K562 (cell line): ENCODE measurements around the gene ATPAF2. TPM values are rescaled to one million over a fixed set of nuclear protein-coding genes. Genes with fewer than 3 reads are reported as not detected.

Source experiments
- ATAC-seq: fragments of 200-7000 bp; cut with Tn5 transposase; 3 replicates; pipeline ENCODE4 v1.9.1; 2020; ENCODE audit warnings: moderate library complexity
- BruUV-seq: library from RNA; stranded (reverse); fragments of 400-500 nt; replicated peaks from 2 replicates; lab custom pipeline; 2021; lab: Mats Ljungman, UMichigan
- CTCF ChIA-PET: fragments of 300-600 bp; formaldehyde crosslinking; extraction: SDS; loops from one replicate; lab custom pipeline; 2021; ENCODE audit warnings: low intra/inter-chr PET ratio; lab: Yijun Ruan, JAX
- POLR2A ChIA-PET: fragments of 300-600, 350-650 bp; sonication (Branson Sonifier 250); formaldehyde crosslinking; extraction: SDS; loops from one replicate; lab custom pipeline; 2021; ENCODE audit warnings: antibody characterized with exemption, inconsistent platforms; lab: Yijun Ruan, JAX
- DNase-seq, 4 experiments: peaks; one replicate each; pipeline versions ENCODE4 v3.0.0 to v3.0.0-alpha.2; 2011 to 2018; ENCODE audit warnings: low spot score in 3 of 4, mixed read lengths in 3 of 4; ENCODE audit errors: extremely low read depth in 1 of 4
- FAIRE-seq: peaks from 2 replicates; lab custom pipeline; 2011; peaks lifted over from hg19 to GRCh38; lab: Jason Lieb, UNC
- H2AFZ ChIP-seq: 2 replicates; pipeline ENCODE4 v1.6.0; 2011; ENCODE audit warnings: low read depth, low read length, control low read depth, inconsistent platforms
- H3K27ac ChIP-seq: fragments of 200-600 bp; 3 replicates; pipeline ENCODE4 v1.8.0; 2011; ENCODE audit warnings: low read depth, mild to moderate bottlenecking, control low read depth, inconsistent platforms, low read length, moderate library complexity, mixed read lengths; ENCODE audit errors: extremely low read depth
- H3K27me3 ChIP-seq, 2 experiments: fragments of 300-600 bp in 1 of 2; 2 replicates in 1 of 2; 3 replicates in 1 of 2; pipeline versions ENCODE4 v1.6.0 to v1.8.0; 2011; ENCODE audit warnings: inconsistent platforms in 2 of 2, low read length in 2 of 2, mild to moderate bottlenecking in 1 of 2, mixed read lengths in 1 of 2, moderate library complexity in 1 of 2; ENCODE audit not compliant: control insufficient read depth in 2 of 2, insufficient read depth in 2 of 2
- H3K36me3 ChIP-seq: fragments of 300-600 bp; 3 replicates; pipeline ENCODE4 v1.8.0; 2011; ENCODE audit warnings: mild to moderate bottlenecking, low read length, inconsistent platforms; ENCODE audit not compliant: control insufficient read depth, insufficient read depth
- H3K4me1 ChIP-seq, 2 experiments: fragments of 200-600 bp in 1 of 2; replicated peaks in 1 of 2; 2 replicates in 1 of 2; 3 replicates in 1 of 2; pipeline versions ENCODE4 v1.5.1 to v1.8.0; 2011; ENCODE audit warnings: inconsistent platforms in 2 of 2, low read length in 2 of 2, mild to moderate bottlenecking in 1 of 2, mixed read lengths in 1 of 2, moderate library complexity in 1 of 2; ENCODE audit not compliant: control insufficient read depth in 2 of 2, insufficient read depth in 2 of 2
- H3K4me2 ChIP-seq: 2 replicates; pipeline ENCODE4 v1.6.1; 2011; ENCODE audit warnings: low read length, control low read depth, inconsistent platforms, mixed read lengths; ENCODE audit not compliant: insufficient read depth
- H3K4me3 ChIP-seq: fragments of 200-600 bp; sonication (generic), shearing (Covaris generic); 2 replicates; pipeline ENCODE4 v1.5.1; 2016; ENCODE audit warnings: control low read depth, inconsistent platforms
- H3K79me2 ChIP-seq: fragments of 200-600 bp; 3 replicates; pipeline ENCODE4 v1.8.0; 2011; ENCODE audit warnings: low read length, inconsistent platforms; ENCODE audit not compliant: control insufficient read depth, insufficient read depth
- H3K9ac ChIP-seq, 2 experiments: 2 replicates each; pipeline versions ENCODE4 v1.6.0 to v1.6.1; 2011; ENCODE audit warnings: low read depth in 2 of 2, low read length in 2 of 2, control low read depth in 1 of 2, inconsistent platforms in 1 of 2, mild to moderate bottlenecking in 1 of 2, mixed read lengths in 1 of 2; ENCODE audit not compliant: insufficient read depth in 1 of 2
- H3K9me1 ChIP-seq: one replicate; pipeline ENCODE4 v1.6.0; 2011; ENCODE audit warnings: inconsistent platforms, mild to moderate bottlenecking, low read length, moderate library complexity; ENCODE audit not compliant: control insufficient read depth, insufficient read depth
- H3K9me3 ChIP-seq: replicated peaks from 2 replicates; pipeline ENCODE4 v1.5.1; 2011; ENCODE audit warnings: low read depth, low read length, inconsistent platforms; ENCODE audit not compliant: control insufficient read depth, insufficient read depth
- H4K20me1 ChIP-seq: replicated peaks from 2 replicates; pipeline ENCODE4 v1.6.1; 2011; ENCODE audit warnings: low read length, inconsistent platforms, mixed read lengths; ENCODE audit not compliant: control insufficient read depth, insufficient read depth
- FOXM1 ChIP-seq, 2 experiments: fragments of 450-650 bp in 1 of 2; sonication (generic) in 1 of 2; formaldehyde crosslinking in 1 of 2; IDR thresholded peaks; 2 replicates each; pipeline versions ENCODE4 v1.6.1 to v1.9.0; 2017 to 2022; ENCODE audit warnings: low read depth in 2 of 2, mild to moderate bottlenecking in 2 of 2, missing genetic modification reagents in 1 of 2, moderate library complexity in 1 of 2
- HINFP ChIP-seq: fragments of 450-650 bp; conservative IDR thresholded peaks from 2 replicates; pipeline ENCODE4 v1.6.1; 2016; ENCODE audit warnings: missing genetic modification characterization, low read depth, mild to moderate bottlenecking, control low read depth, missing compliant biosample characterization
- MBD1 ChIP-seq: fragments of 250-450 bp; sonication (Bioruptor Pico); IDR thresholded peaks from 2 replicates; pipeline ENCODE4 v1.8.0; 2022; ENCODE audit warnings: inconsistent platforms
- PML ChIP-seq: IDR thresholded peaks from 2 replicates; pipeline ENCODE4 v1.6.1; 2012; ENCODE audit warnings: low read length, inconsistent platforms
- RFX7 ChIP-seq: fragments of 250-450 bp; sonication (Bioruptor Pico); IDR thresholded peaks from 2 replicates; pipeline ENCODE4 v1.5.1; 2021; ENCODE audit warnings: mild to moderate bottlenecking
- WGBS: fragments of 100-300 bp; shearing (Covaris generic); methylation state at CpG from one replicate; pipeline ENCODE4 v1.1.6; 2016; ENCODE audit warnings: low coverage, mixed read lengths; ENCODE audit not compliant: insufficient coverage; ENCODE audit errors: missing lambda C conversion rate; 5-methylcytosine and 5-hydroxymethylcytosine counted together
- in situ Hi-C: fragments of 300-500 bp; cut with MboI; formaldehyde crosslinking; loops from 4 replicates; pipeline ENCODE4 v1.15.0; 2018; ENCODE audit warnings: inconsistent platforms, mixed read lengths
- intact Hi-C: fragments of 100-400 bp; cut with micrococcal nuclease; formaldehyde crosslinking; loops from 2 replicates; pipeline ENCODE4 v1.14.2; 2022
- polyA plus RNA-seq, 8 experiments: library from polyadenylated mRNA; depleted of rRNA in 4 of 8; stranded (reverse) in 5 of 8; unstranded in 3 of 8; fragments of >200 nt; fragmentation: Nextera tagmentation in 2 of 8; fragmentation: Illumina TruSeq in 1 of 8; extraction: Ambion mirVana in 2 of 8; extraction: Trizol in 1 of 8; gene quantifications; 2 replicates each; pipeline versions ENCODE4 v1.2.1 to v1.2.3, GENCODE V29; 2011 to 2014; ENCODE audit warnings: inconsistent platforms in 1 of 8, missing spikeins in 1 of 8
- total RNA-seq, 7 experiments: library from RNA; depleted of rRNA in 6 of 7; stranded (reverse); fragments of >200 nt in 6 of 7; fragmentation: Illumina TruSeq in 2 of 7; extraction: Trizol in 2 of 7; gene quantifications; 2 replicates each; pipeline versions ENCODE4 v1.2.1 to v1.2.3, GENCODE V29; 2011 to 2021; ENCODE audit warnings: low replicate concordance in 1 of 7
- TF ChIP-seq, protein P1 (sequence below), 3 experiments: fragments of 200-800 bp in 1 of 3; sonication (Bioruptor generic) in 1 of 3; sonication (generic) in 1 of 3; formaldehyde crosslinking in 1 of 3; IDR thresholded peaks; 2 replicates each; pipeline versions ENCODE4 v1.6.1 to v1.8.0; 2016 to 2022; ENCODE audit warnings: mild to moderate bottlenecking in 2 of 3, missing compliant biosample characterization in 2 of 3, missing genetic modification characterization in 2 of 3, missing genetic modification reagents in 1 of 3
- TF ChIP-seq, protein P2 (sequence below): fragments of 450-650 bp; IDR thresholded peaks from 2 replicates; pipeline ENCODE4 v1.6.1; 2017; ENCODE audit warnings: antibody characterized with exemption

ATPAF2 gene
- total and polyA plus RNA-seq, 9 of the 15 experiments (the other 6 are each of a cell fraction or from before 2014, with no cell fraction given), result 2.1 to 19.2 (median 11.3) TPM

DNA sequence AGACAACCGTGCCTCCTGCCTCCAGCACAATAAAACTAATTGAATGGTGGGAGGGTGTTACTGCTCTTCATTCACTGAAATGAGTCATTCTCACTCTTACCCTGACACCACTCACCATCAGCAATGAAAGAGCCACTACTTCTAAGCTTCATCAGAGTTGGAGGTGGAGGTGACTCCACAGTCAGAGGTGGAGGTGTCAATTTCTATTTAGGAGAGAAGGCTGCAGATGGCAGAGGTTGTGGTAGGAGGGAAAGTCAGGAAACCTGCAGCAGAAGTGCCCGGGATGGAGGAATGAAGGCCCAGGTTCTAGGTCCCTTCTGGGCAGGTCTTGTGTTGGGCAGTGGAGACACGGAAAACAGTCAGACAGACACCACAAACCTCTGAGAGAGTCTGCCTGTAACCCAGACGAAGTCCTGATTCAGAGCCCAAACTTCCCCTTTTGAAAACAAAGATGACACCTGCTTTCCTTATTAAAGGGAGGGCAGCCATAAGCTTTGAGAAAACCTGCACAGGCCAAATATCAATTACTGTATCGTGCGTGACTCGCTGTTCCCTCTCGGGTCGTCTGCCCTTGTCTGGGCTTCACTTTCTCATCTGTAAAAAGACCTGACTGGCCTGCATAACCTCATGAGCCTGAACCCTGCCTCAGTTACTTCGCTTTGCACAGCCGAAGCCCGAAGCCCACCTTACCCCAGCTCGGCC lies 668 bp downstream of the ATPAF2 start:
- no peak for ATAC-seq
- TSS peak; percentile 62 for BruUV-seq
- in situ Hi-C loops (no loop called here), intact Hi-C loops (loop anchor here (5.0 kb wide), 1 partner anchor 356 kb away; the partner anchor contains the start of gene RAI1)
- peak overlapping the region; percentile 72 to 97 for H3K9ac ChIP-seq
- H3K36me3 ChIP-seq, result no peaks in the 10 kb centered on the region
- H3K27ac ChIP-seq, result peak overlapping the region; percentile 67
- no peaks in the 10 kb centered on the region for H3K9me1 ChIP-seq
- H3K4me3 ChIP-seq, result peak overlapping the region; percentile 72
- ChIA-PET CTCF (no interaction called here), POLR2A (interaction anchor here (1.0 kb wide), 1 partner anchor 223 kb away, joined by 3 read pairs; no protein-coding TSS in a partner anchor)
- H2AFZ ChIP-seq, result peak overlapping the region; percentile 90
- peak; percentile 95 for TF ChIP-seq HINFP (tag)
- no peak for TF ChIP-seq MBD1 (CRISPR knock-in tag)
- TF ChIP-seq RFX7 (CRISPR knock-in tag), result no peak
- TF ChIP-seq, protein P1, sequence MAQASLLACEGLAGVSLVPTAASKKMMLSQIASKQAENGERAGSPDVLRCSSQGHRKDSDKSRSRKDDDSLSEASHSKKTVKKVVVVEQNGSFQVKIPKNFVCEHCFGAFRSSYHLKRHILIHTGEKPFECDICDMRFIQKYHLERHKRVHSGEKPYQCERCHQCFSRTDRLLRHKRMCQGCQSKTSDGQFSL (CRISPR knock-in tag; IDR thresholded peaks at IDR 0.05), result 0 out of 2 replicates have a peak, but pooled peaks have one; percentile 26
- TF ChIP-seq, protein P1 (tag; IDR thresholded peaks at IDR 0.05), result no peak
- TF ChIP-seq, protein P2, sequence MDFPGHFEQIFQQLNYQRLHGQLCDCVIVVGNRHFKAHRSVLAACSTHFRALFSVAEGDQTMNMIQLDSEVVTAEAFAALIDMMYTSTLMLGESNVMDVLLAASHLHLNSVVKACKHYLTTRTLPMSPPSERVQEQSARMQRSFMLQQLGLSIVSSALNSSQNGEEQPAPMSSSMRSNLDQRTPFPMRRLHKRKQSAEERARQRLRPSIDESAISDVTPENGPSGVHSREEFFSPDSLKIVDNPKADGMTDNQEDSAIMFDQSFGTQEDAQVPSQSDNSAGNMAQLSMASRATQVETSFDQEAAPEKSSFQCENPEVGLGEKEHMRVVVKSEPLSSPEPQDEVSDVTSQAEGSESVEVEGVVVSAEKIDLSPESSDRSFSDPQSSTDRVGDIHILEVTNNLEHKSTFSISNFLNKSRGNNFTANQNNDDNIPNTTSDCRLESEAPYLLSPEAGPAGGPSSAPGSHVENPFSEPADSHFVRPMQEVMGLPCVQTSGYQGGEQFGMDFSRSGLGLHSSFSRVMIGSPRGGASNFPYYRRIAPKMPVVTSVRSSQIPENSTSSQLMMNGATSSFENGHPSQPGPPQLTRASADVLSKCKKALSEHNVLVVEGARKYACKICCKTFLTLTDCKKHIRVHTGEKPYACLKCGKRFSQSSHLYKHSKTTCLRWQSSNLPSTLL, result peak; percentile 88
- 0 out of 2 replicates have a peak, but pooled peaks have one; percentile 19 for TF ChIP-seq PML
- no peak for TF ChIP-seq FOXM1 (IDR thresholded peaks at IDR 0.05; ENCODE audit: low read depth)
- TF ChIP-seq FOXM1 (CRISPR knock-in tag; IDR thresholded peaks at IDR 0.05; ENCODE audit: low read depth), result 0 out of 2 replicates have a peak, but pooled peaks have one; percentile 8
- FAIRE-seq, result no peak
- H3K79me2 ChIP-seq, result peaks cover 57% of the 10 kb centered on the region
- under 1% methylated on average over 9 of the region's 13 CpGs for WGBS
- H3K9me3 ChIP-seq, result no peaks in the 10 kb centered on the region
- peak in 1 of 4 experiments; percentile 16 for DNase-seq
- H3K4me1 ChIP-seq, result peaks cover 24 to 38% of the 10 kb centered on the region in 2 experiments; a peak in 4 of 5 replicates
- H3K4me2 ChIP-seq, result peak overlapping the region; percentile 89
- H3K27me3 ChIP-seq, result no peaks in the 10 kb centered on the region
- no peaks in the 10 kb centered on the region; the same call in 1 of the 2 replicates for H4K20me1 ChIP-seq
